Suprapubic skin (tissue), 4 donors: ENCODE data around the gene KCNA1.

ENCODE experiments used
- CTCF ChIP-seq, 2 donors: fragments of 200-600 bp in 1 of 2; fragments of 450-650 bp in 1 of 2; sonication (generic) in 1 of 2; IDR thresholded peaks; one replicate each; pipeline ENCODE4 v1.5.1; 2016 to 2019; ENCODE audit warnings: antibody characterized with exemption in 2 of 2, mild to moderate bottlenecking in 1 of 2, moderate library complexity in 1 of 2
- POLR2A ChIP-seq, 2 donors: fragments of 450-650 bp; IDR thresholded peaks; one replicate each; pipeline ENCODE4 v1.6.1; 2017; ENCODE audit warnings: antibody characterized with exemption in 2 of 2, mild to moderate bottlenecking in 2 of 2, moderate library complexity in 2 of 2
- POLR2AphosphoS5 ChIP-seq, 3 donors: sonication (generic); formaldehyde crosslinking; IDR thresholded peaks; one replicate each; pipeline ENCODE4 v1.6.1; 2017; ENCODE audit warnings: antibody characterized with exemption in 3 of 3

DNA sequence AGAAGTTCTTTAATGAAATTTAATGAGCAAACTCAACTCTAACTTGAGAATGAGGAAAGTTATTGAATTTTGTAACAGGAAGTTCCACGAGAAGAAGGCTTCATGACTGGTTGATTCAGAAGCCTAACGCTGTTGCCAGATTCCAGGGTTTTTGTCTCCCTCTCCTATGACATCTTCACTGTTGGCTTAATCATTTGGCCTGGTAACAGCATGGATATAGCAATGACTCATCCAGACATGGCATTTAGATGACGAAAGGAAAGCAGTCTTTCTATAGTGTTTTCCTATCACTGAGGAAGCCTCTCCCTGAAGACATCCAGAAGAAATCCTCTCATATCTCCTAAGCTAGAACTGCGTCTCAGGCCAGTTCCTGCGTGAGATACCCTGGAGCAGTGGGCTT, 9.4 kb upstream of the KCNA1 start:
- TF ChIP-seq CTCF (IDR thresholded peaks at IDR 0.05) (no peak), POLR2A (IDR thresholded peaks at IDR 0.05) (no peak), POLR2AphosphoS5 (IDR thresholded peaks at IDR 0.05) (no peak)
